DND-41 (cell line): Measurements from ENCODE around the gene CYB5R2.

Experiments used
- ATAC-seq: fragments of 200-7000 bp; cut with Tn5 transposase; 3 replicates; pipeline ENCODE4 v1.9.1; 2021; ENCODE audit warnings: low read depth; ENCODE audit not compliant: insufficient read depth
- DNase-seq: peaks from one replicate; pipeline ENCODE4 v3.0.0-alpha.2; 2020
- H2AFZ ChIP-seq: 2 replicates; pipeline ENCODE4 v1.6.0; 2012; ENCODE audit warnings: low read depth, low read length
- H3K27ac ChIP-seq: 2 replicates; pipeline ENCODE4 v1.5.1; 2012; ENCODE audit warnings: low read length, inconsistent platforms
- H3K27me3 ChIP-seq: fragments of 200-600 bp; sonication (generic); 2 replicates; pipeline ENCODE4 v1.6.0; 2012; ENCODE audit warnings: low read length, mild to moderate bottlenecking, inconsistent platforms; ENCODE audit not compliant: insufficient read depth, poor library complexity
- H3K36me3 ChIP-seq: 2 replicates; pipeline ENCODE4 v1.5.1; 2012; ENCODE audit warnings: low read length, inconsistent platforms; ENCODE audit not compliant: insufficient read depth
- H3K4me1 ChIP-seq: 2 replicates; pipeline ENCODE4 v1.5.1; 2012; ENCODE audit warnings: mild to moderate bottlenecking, low read length; ENCODE audit not compliant: insufficient read depth
- H3K4me2 ChIP-seq: 2 replicates; pipeline ENCODE4 v1.6.0; 2012; ENCODE audit warnings: mild to moderate bottlenecking, moderate library complexity, low read length, inconsistent platforms; ENCODE audit not compliant: insufficient read depth
- H3K4me3 ChIP-seq, 2 experiments: fragments of 200-600 bp in 1 of 2; shearing (Covaris generic) in 1 of 2; 2 replicates each; pipeline ENCODE4 v1.5.1; 2012 to 2016; ENCODE audit warnings: inconsistent platforms in 2 of 2, low read length in 2 of 2, mild to moderate bottlenecking in 2 of 2, low read depth in 1 of 2, moderate library complexity in 1 of 2
- H3K79me2 ChIP-seq: 2 replicates; pipeline ENCODE4 v1.6.0; 2012; ENCODE audit warnings: low read length, inconsistent platforms; ENCODE audit not compliant: insufficient read depth
- H3K9ac ChIP-seq: 2 replicates; pipeline ENCODE4 v1.6.0; 2012; ENCODE audit warnings: low read depth, mild to moderate bottlenecking, inconsistent platforms, low read length, moderate library complexity
- H3K9me3 ChIP-seq: 2 replicates; pipeline ENCODE4 v1.5.1; 2012; ENCODE audit warnings: low read length, moderate library complexity, mild to moderate bottlenecking, inconsistent platforms; ENCODE audit not compliant: insufficient read depth, severe bottlenecking
- H4K20me1 ChIP-seq: 2 replicates; pipeline ENCODE4 v1.6.0; 2012; ENCODE audit warnings: low read length; ENCODE audit not compliant: insufficient read depth
- CTCF ChIP-seq: IDR thresholded peaks from 2 replicates; pipeline ENCODE4 v1.5.1; 2012; ENCODE audit warnings: borderline replicate concordance, low read length, moderate library complexity, mild to moderate bottlenecking; ENCODE audit not compliant: poor library complexity, severe bottlenecking; ENCODE audit errors: extremely low read depth
- EZH2 ChIP-seq: IDR thresholded peaks from 3 replicates; pipeline ENCODE4 v1.6.1; 2012; ENCODE audit warnings: borderline replicate concordance, low read depth, mild to moderate bottlenecking, moderate library complexity, low read length, inconsistent platforms; ENCODE audit not compliant: severe bottlenecking

CYB5R2 gene

DNA sequence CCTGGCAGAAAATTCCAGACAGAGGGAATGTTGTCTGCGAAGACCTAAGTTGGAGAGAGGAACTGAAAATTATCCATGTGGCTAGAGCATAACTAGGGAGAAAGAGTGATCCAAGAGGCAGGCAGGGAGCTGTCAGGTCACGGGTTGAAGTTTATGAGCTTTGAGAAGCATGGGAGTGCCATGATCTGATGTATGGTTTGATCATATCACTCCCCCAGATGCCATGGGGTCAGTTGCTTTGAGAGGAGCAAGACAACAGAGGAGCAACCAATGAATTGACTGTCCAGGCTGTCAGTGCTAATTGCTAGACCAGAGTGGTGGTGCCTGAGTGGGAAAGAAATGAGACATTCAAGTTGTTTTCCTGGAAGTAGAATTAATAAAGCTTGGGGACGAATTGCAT, 54.0 kb downstream of the CYB5R2 start:
- Histone ChIP-seq H3K79me2 (no peaks in the 10 kb centered on the region), H3K9ac (no peak overlapping the region), H3K4me3 (no peak overlapping the region), H4K20me1 (no peaks in the 10 kb centered on the region), H3K4me2 (no peak overlapping the region), H3K36me3 (no peaks in the 10 kb centered on the region), H3K4me1 (no peaks in the 10 kb centered on the region), H2AFZ (no peak overlapping the region), H3K27ac (no peak overlapping the region), H3K9me3 (no peaks in the 10 kb centered on the region), H3K27me3 (no peaks in the 10 kb centered on the region)
- TF ChIP-seq CTCF (no peak), EZH2 (no peak)
- DNase-seq (no peak), ATAC-seq (no peak)

- no peak overlapping the region for H3K4me2 ChIP-seq
- no peaks in the 10 kb centered on the region for H3K27me3 ChIP-seq
- ATAC-seq (no peak), DNase-seq (no peak)
- no peaks in the 10 kb centered on the region for H4K20me1 ChIP-seq
- H3K27ac ChIP-seq, result no peak overlapping the region
- no peaks in the 10 kb centered on the region for H3K36me3 ChIP-seq
- TF ChIP-seq EZH2 (no peak), CTCF (no peak)
- no peaks in the 10 kb centered on the region for H3K9me3 ChIP-seq
- H3K79me2 ChIP-seq, result no peaks in the 10 kb centered on the region
- no peaks in the 10 kb centered on the region for H3K4me1 ChIP-seq
- no peak overlapping the region for H3K4me3 ChIP-seq
- no peak overlapping the region for H2AFZ ChIP-seq
- no peak overlapping the region for H3K9ac ChIP-seq
These were observed 56.3 kb downstream of the CYB5R2 start for GRCh38 chr11:7617032-7617431.
